GM12801 (cell line): ENCODE data around the gene VWF.

Experiments used
- TF ChIP-seq, protein P1 (sequence below): IDR thresholded peaks from one replicate; pipeline ENCODE4 v1.5.1; 2011; ENCODE audit warnings: control low read depth; ENCODE audit not compliant: insufficient read length; ENCODE audit errors: extremely low read depth

VWF gene

DNA sequence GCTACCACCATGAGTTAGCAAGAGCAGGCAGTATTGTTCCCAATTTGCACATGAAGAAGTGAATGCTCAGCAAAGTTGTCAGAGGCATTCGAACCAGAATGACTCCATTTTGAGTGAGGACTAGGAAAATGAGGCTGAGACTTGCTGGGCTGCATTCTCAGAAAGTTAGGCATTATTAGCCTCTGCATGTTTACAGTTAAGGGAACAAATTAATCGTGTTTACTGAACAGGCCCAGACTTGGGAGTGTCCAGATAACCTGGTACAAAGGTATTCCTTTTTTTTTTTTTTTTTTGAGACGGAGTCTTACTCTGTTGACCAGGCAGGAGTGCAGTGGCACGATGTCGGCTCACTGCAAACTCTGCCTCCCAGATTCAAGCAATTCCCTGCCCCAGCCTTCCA is 22.5 kb upstream of the VWF start:
- TF ChIP-seq, protein P1, sequence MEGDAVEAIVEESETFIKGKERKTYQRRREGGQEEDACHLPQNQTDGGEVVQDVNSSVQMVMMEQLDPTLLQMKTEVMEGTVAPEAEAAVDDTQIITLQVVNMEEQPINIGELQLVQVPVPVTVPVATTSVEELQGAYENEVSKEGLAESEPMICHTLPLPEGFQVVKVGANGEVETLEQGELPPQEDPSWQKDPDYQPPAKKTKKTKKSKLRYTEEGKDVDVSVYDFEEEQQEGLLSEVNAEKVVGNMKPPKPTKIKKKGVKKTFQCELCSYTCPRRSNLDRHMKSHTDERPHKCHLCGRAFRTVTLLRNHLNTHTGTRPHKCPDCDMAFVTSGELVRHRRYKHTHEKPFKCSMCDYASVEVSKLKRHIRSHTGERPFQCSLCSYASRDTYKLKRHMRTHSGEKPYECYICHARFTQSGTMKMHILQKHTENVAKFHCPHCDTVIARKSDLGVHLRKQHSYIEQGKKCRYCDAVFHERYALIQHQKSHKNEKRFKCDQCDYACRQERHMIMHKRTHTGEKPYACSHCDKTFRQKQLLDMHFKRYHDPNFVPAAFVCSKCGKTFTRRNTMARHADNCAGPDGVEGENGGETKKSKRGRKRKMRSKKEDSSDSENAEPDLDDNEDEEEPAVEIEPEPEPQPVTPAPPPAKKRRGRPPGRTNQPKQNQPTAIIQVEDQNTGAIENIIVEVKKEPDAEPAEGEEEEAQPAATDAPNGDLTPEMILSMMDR, result no peak

DNA sequence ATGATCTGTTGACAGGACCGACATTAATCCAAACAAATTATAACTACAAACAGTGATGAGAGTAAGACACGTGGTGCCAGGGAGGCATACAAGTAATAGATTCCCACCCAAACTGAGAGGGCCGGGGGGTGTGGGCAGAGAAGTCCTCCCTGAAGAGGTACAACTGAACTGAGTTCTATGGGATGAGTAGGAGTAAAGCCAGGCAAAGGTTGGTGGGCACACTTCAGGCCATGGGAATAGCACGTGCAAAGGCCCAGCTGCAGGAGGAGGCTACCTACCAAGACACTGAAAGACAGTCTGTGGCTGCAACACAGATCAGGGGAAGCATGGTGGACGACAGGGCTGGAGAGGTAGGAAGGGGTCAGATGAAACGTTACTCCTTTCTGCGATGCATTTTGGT is 22.0 kb upstream of the VWF start:
- TF ChIP-seq, protein P1, result no peak

DNA sequence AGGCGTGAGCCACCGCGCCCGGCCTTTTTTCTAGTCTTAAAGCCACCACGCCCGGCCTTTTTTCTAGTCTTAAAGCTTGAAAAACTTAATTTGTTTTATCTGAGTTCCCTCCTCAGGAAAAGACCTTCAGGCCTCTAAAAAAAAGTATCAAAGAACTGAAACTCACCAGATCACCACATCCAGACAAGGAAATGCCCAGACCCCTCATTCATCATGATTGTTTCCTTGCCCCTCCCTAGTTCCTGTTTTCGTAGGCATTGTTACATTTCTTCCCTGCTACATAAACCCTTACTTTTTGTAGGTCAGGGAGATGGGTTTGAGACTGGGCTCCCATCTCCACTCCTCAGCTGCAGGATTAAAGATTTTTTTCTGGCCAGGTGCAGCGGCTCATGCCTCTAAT is 21.1 kb upstream of the VWF start:
- TF ChIP-seq, protein P1, result no peak

DNA sequence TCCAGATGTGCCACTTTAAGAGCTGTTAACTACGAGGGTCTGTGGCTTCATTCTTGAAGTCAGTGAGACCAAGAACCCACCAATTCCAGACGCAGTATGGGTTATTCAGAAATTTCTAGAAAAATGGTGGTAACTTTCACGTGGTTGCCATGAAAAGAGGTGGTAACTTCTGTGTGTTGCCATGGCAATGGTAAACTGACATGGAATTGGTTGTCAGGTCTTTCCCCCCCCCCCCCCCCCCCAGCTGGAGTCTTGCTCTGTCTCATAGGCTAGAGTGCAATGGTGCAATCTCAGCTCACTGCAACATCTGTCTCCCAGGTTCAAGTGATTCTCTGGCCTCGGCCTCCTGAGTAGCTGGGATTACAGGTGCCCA is 18.8 kb upstream of the VWF start:
- TF ChIP-seq, protein P1, result no peak

DNA sequence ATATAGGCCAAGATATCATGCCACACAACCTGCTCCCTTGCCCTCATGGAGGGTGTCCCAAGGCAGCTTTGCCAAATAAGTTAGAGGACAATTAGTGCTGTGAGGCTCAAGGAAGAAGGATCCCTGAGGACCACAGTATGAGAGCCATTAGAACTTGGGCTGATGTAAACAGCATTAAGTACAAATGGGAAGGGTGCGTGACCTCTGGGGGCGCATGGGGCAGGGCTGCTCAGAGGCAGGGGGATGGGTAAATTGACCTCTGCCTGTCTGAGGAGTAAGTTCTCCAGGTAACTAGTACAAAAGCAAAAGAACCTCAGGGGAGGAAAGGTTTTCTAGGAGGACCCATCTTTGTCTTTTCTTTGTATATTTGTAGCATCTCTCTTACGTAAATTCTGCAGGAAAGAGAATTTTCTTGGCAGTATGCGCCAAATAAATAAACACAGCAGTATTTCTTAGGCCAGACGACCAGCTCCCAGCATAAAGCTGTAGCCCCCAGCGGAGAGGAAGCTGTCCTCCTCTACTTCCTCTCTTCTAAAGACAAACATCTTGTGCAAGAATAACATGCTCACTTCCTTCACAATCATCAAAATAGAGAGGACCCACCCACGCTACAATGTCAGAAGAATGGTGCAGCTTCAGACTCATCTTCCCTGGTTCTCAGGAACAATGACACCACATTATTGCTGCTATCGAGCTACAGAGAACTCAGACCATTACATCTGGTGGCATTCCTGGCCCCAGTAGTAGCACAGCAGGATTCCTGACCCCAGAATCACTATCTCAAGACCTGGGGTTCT is 16.4 kb upstream of the VWF start:
- TF ChIP-seq, protein P1, result no peak

DNA sequence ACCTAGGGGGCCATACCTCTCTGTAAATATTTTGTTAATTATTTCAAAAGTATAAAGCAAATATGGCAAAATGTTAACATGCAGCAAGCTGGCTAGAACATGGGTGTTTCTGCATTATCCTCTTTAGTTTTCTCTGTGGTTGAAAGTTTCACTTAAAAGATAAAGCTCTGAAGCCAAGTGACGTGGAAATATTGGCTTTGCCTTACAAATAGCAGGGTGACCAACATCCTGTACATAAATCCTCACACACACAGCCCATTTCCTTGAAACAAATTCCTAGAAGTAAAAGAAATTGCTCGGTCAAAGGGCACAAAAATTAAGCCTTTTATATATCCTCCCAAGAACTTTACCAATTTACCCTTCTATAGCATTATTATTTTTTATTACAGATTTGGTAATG is 10.6 kb upstream of the VWF start:
- TF ChIP-seq, protein P1, result no peak

DNA sequence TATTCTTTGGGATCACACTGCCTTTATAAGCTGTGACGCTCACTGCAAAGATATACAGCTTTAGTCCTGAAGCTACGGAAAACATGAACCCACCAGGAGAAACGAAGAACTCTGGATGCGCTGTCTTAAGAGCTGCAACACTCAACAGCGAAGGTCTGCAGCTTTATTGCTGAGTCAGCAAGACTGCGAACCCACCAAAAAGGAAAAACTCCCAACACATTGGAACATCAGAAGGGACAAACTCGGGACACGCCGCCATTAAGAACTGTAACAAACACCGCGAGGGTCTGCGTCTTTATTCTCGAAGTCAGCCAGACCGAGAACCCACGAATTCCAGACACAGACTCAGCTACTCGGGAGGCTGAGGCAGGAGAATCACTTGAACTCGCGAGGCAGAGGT is 9.2 kb upstream of the VWF start:
- TF ChIP-seq, protein P1, result no peak
